Activated CD4-positive, alpha-beta T cell treated with anti-CD3 and anti-CD28 coated beads for 1 hour (primary cell): ENCODE measurements around the gene INPP5F.
"Not testable (repeated sequence)": the region's sequence is repeated elsewhere in the genome, so short reads cannot be mapped to it uniquely, and the experiment has no call there.

Source experiments
- DNase-seq: peaks from one replicate; pipeline ENCODE4 v3.0.0-alpha.2; 2020

Gene INPP5F

GRCh38 chr10:119781498-119781897 is 55.6 kb downstream of the INPP5F start:
- no peak for DNase-seq

GRCh38 chr10:119782981-119783664 is 57.3 kb downstream of the INPP5F start:
- no peak for DNase-seq

GRCh38 chr10:119783665-119784027 is 57.8 kb downstream of the INPP5F start:
- DNase-seq: no peak

GRCh38 chr10:119784340-119785067 is 58.7 kb downstream of the INPP5F start:
- no peak for DNase-seq

- DNase-seq: no peak
Measured at GRCh38 chr10:119786117-119786769, 60.4 kb downstream of the INPP5F start.

GRCh38 chr10:119795101-119795500 is 69.3 kb downstream of the INPP5F start:
- DNase-seq: not testable (repeated sequence)

- DNase-seq: no peak
Measured at GRCh38 chr10:119796039-119796438, 70.2 kb downstream of the INPP5F start.

- DNase-seq: no peak
Measured at GRCh38 chr10:119801176-119801575, 75.3 kb downstream of the INPP5F start.

GRCh38 chr10:119801998-119802538 is 76.2 kb downstream of the INPP5F start:
- DNase-seq: no peak

GRCh38 chr10:119803264-119803663 is 77.4 kb downstream of the INPP5F start:
- no peak for DNase-seq

GRCh38 chr10:119805702-119806230 is 79.9 kb downstream of the INPP5F start:
- no peak for DNase-seq

- no peak for DNase-seq
Measured at GRCh38 chr10:119806334-119807130, 80.7 kb downstream of the INPP5F start.

- no peak for DNase-seq
Measured at GRCh38 chr10:119807960-119808697, 82.3 kb downstream of the INPP5F start.

- DNase-seq: no peak
Measured at GRCh38 chr10:119811122-119811521, 85.3 kb downstream of the INPP5F start.

GRCh38 chr10:119812684-119813083 is 86.8 kb downstream of the INPP5F start:
- no peak for DNase-seq

GRCh38 chr10:119815671-119816070 is 89.8 kb downstream of the INPP5F start:
- no peak for DNase-seq

- DNase-seq: no peak
Measured at GRCh38 chr10:119817991-119818888, 92.4 kb downstream of the INPP5F start.

GRCh38 chr10:119818889-119819270 is 93.0 kb downstream of the INPP5F start:
- DNase-seq: no peak

- DNase-seq: no peak
Measured at GRCh38 chr10:119821182-119821581, 95.3 kb downstream of the INPP5F start.

GRCh38 chr10:119824299-119824698 is 98.4 kb downstream of the INPP5F start:
- no peak for DNase-seq

- no peak for DNase-seq
Measured at GRCh38 chr10:119826771-119827170, 100.9 kb downstream of the INPP5F start.
